Measurements from ENCODE around the gene TCTN1.

Gene TCTN1

DNA sequence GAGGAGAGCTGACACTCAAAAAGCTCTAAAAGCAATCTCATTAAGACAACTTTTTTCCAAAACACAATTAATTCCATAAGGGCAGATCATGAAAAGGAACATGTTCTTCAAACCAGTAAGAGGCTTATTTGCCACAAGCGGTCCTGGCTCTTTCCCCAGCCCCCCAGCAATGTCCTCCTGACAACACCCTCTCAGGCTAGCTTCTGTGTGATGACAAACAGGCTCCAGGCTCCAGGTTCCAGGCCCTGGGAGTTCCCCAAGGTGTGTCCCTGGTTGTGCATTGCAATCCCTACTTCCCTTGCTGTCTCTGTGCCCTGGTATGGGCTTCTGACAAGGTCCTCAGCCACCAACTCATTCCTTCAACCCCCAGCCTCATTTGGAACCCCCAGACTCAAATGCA lies 66.1 kb downstream of the TCTN1 start:
- DNase-seq (ENCODE audit: low read depth, low spot score): no peak

DNA sequence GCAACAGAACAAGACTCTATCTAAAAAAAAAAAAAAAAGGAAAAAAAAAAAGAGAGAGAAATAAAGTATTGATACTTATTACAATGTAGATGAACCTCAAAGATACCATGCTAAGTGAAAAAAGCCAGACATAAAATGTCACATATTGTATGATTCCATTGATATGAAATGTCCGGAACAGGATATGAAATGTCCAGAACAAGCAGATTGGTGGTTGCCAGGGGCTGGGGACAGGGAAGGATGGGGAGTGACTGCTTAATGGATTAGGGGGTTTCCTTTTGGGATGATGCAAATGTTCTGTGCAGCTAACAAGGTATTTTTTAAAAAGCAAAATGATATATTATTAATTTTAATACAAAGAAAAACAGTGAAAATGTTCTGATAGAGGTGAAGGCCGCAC lies 70.0 kb downstream of the TCTN1 start:
- DNase-seq (ENCODE audit: low read depth, low spot score): no peak

DNA sequence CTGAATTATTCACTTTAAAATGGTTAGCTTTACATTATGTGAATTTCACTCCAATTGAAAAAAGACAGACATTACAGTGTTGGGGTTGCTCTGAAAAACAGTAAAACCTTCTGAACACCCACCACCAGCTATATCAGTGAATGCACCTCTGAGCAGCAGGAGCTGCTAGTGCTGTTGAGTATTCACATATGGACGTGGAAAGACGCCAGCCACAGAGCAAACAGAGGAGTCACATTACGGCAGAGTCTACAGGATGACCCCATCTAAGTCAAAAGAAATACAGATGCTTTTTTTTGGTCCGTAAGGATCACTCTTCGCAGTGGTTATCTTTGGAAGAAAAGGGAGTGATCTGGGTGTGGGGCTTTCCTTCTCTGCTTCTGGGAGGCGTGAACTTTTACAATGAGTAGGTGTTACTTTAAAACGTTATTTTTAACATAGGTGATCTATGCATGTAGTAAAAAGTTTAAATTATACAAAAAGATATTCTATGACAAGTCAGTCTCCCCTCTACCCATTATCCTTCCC lies 70.4 kb downstream of the TCTN1 start:
- no peak for DNase-seq (ENCODE audit: low read depth, low spot score)

DNA sequence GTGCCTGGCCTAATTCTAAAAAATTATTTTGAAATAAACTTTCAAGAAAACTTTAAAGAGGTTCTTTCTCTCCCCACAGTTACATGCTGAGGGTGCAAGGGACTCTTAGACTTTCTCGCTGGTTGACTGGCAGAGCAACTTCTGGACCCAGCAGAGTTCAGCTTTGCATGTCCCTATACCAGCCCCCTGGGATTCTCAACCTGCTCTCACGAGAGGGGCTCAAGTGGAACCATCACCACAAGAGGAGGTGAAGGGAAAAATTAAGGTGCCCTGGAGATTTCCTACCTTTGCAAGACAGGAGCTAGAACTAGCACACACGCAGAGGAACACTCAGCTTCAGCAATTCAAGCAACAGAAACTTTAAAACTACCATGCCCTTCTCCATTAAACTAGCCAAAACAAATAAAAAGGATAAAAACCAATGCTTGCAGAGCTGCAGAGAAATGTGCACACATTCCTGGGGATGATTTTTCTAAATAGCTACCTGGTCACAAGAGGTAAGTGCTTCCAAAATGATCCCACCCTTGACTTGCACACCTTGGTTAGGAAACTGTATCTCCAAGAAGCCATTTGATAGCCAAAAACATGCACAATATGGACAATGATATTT lies 72.5 kb downstream of the TCTN1 start:
- DNase-seq (ENCODE audit: low read depth, low spot score): no peak

GRCh38 chr12:110687396-110688169 lies 73.7 kb downstream of the TCTN1 start:
- DNase-seq (ENCODE audit: low read depth, low spot score): no peak

DNA sequence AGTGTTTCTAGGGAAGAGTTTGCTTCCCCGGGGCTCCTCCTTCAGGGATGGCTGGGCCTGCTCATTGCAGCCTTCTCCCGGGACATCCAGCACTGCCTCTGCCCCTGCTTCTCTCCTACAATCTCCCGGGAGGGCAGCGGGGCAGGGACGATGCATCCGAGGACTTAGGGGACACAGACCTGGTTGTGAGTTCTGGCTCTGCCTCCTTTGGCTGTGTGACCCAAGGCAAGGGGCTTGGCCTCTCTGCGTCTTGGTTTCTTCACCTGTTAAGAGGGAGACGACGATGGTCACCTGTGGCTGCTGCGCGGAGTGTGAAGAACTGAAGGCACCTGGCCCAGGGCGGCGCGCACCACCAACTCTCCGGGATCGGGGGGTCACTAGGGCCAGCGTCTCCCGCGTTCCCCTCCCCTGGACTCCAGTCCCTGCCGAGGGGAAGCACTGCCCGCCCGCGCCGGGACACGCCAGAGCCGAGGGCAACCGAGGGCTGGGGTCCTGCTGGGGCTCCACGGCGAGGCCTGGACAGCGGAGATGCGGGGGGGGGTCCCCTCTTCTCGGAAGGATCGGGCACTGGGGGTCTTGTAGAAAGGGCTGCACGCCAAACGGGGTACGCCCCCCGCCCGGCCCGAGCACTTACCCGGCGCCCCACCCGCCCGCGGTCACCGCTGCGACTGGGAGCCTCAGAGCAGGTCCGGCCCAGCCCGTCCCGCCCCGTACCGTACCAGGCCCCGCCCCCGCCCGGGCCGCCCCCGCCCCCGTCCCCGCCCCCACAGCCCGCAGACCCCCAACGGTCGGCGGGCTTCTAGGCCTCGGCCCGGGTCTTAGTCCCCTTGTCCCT lies 74.7 kb downstream of the TCTN1 start, which contains the start of gene HVCN1:
Gene HVCN1 (minus strand): TSS at position 670 of the 835 bp plus-strand sequence. CDS start 5,870 bp downstream, outside the sequence.
- no peak for DNase-seq (ENCODE audit: low read depth, low spot score)

- no peak for DNase-seq (ENCODE audit: low read depth, low spot score)
Observed at GRCh38 chr12:110689281-110690126, 75.6 kb downstream of the TCTN1 start.

- DNase-seq (ENCODE audit: low read depth, low spot score): no peak
Observed at GRCh38 chr12:110690127-110690430, 76.2 kb downstream of the TCTN1 start.

GRCh38 chr12:110693731-110694130 lies 79.8 kb downstream of the TCTN1 start:
- no peak for DNase-seq (ENCODE audit: low read depth, low spot score)

DNA sequence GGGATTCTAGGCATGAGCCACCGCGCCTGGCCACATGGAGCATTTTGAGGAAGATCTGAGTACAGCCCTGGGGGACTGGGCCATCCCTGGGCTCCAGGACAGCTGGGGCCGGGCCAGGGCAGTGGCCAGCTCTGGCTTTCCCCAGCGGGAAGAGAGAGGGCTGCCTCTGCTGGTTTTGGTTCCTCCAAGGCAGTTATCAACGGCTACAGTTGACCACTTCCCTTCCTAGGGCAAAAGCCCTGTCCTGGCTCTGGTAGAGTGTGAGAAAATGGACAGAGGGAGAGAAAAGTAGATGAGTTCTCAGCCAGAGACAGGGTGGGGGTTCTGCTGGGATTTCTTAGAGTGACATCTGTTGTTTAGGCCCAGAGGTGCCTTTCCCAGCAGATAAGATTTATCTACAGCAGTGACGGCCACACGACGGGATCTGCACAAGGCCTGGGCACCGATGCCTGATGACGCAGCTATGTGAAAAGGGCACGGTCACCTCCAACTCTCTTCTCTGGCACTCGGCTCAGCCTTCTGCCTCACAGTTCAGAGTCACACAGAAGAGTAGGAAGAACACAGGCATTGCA lies 80.5 kb downstream of the TCTN1 start:
- DNase-seq (ENCODE audit: low read depth, low spot score): no peak

- DNase-seq (ENCODE audit: low read depth, low spot score): no peak
Observed at GRCh38 chr12:110696283-110696682, 82.4 kb downstream of the TCTN1 start.

- no peak for DNase-seq (ENCODE audit: low read depth, low spot score)
Observed at GRCh38 chr12:110697236-110697635, 83.3 kb downstream of the TCTN1 start.

DNA sequence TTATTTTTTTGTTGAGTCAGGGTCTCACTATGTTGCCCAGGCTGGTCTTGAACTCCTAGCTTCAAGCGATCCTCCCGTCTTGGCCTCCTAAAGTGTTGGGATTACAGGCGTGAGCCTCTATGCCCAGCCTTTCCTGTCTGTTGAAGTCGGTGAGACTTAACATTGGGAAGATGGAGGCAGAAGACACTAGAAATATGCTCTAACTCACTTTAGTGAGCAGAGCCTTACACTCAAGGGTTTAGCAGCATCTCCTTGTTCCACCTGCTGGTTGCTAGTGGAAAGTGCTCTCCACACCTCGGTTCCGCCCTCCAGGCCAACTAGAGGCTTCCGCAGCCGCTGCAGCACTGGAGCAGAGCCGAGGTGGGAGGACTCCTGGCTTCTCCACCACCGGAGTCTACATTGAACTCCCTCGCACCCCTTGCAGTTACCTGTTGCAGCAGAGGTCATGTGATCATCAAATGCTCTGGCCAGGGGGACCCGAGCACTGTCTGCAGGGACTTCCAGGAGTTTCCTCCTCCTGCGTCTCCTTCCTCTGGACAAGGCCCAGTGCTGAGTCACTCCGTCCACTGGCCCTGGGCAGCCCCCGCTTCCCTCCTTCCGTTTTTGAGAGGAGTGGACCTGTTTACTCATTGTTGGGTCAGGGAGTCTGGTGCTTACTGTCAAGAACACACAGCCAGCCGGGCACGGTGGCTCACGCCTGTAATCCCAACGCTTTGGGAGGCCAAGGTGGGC lies 84.4 kb downstream of the TCTN1 start:
- DNase-seq (ENCODE audit: low read depth, low spot score): peak; percentile 52
